Left ventricle myocardium inferior (tissue), 1 donor: Measurements from ENCODE around the gene SLC25A27. TPM values are rescaled to one million over a fixed set of nuclear protein-coding genes. Genes with fewer than 3 reads are reported as not detected.

ENCODE experiments used
- DNase-seq: peaks from one replicate; pipeline ENCODE4 v3.0.0-alpha.2; 2020
- H3K27ac ChIP-seq: fragments of 200-600 bp; replicated peaks from 2 replicates; pipeline ENCODE4 v1.8.0; 2021
- H3K27me3 ChIP-seq: fragments of 200-600 bp; 2 replicates; pipeline ENCODE4 v1.8.0; 2021; ENCODE audit warnings: low read depth
- H3K36me3 ChIP-seq: fragments of 200-600 bp; 2 replicates; pipeline ENCODE4 v1.8.0; 2021
- H3K4me1 ChIP-seq: fragments of 200-600 bp; 2 replicates; pipeline ENCODE4 v1.8.0; 2021
- H3K4me3 ChIP-seq: fragments of 200-600 bp; 2 replicates; pipeline ENCODE4 v1.8.0; 2021; ENCODE audit warnings: mild to moderate bottlenecking, moderate library complexity
- H3K9me3 ChIP-seq: fragments of 200-600 bp; replicated peaks from 2 replicates; pipeline ENCODE4 v1.8.0; 2021
- CTCF ChIP-seq: fragments of 200-600 bp; IDR thresholded peaks from 2 replicates; pipeline ENCODE4 v1.8.0; 2021; ENCODE audit warnings: antibody characterized with exemption, mild to moderate bottlenecking, borderline replicate concordance
- intact Hi-C: fragments of 100-400 bp; cut with micrococcal nuclease; formaldehyde crosslinking; loops from one replicate; pipeline ENCODE4 v1.11.0; 2022
- total RNA-seq: library from RNA; stranded (reverse); fragmentation: NEBNext Ultra II Directional; extraction: Animal tissue kit (Norgen Biotek cat#: 25700); gene quantifications from one replicate; pipeline ENCODE4 v1.2.1, GENCODE V29; 2021
- donor health status: DM: no; HTN: yes; CAD: no; lungs with severe emphysema.

Gene SLC25A27
- total RNA-seq, 1 donor from 2014 or later: 18.6 TPM

- Histone ChIP-seq H3K27me3 (no peaks in the 10 kb centered on the region), H3K27ac (no peak within 1 kb of the TSS), H3K36me3 (no peaks in the 10 kb centered on the region), H3K9me3 (no peaks in the 10 kb centered on the region), H3K4me3 (no peak within 1 kb of the TSS), H3K4me1 (no peaks in the 10 kb centered on the region)
- no peak for DNase-seq
- TF ChIP-seq CTCF: no peak
- intact Hi-C loops: no loop called here
Observed at GRCh38 chr6:46687619-46688097, 34.9 kb downstream of the SLC25A27 start, which contains the start of gene TDRD6. TSS of gene TDRD6 (plus strand) at chr6:46687885. CDS start at chr6:46688129, 244 bp downstream.

GRCh38 chr6:46688117-46688965, 35.6 kb downstream of the SLC25A27 start:
- H3K36me3 ChIP-seq: no peaks in the 10 kb centered on the region
- H3K27me3 ChIP-seq: no peaks in the 10 kb centered on the region
- no peaks in the 10 kb centered on the region for H3K9me3 ChIP-seq
- no peak for TF ChIP-seq CTCF
- H3K4me3 ChIP-seq: no peak overlapping the region
- no peaks in the 10 kb centered on the region for H3K4me1 ChIP-seq
- H3K27ac ChIP-seq: no peak overlapping the region
- DNase-seq: no peak
- intact Hi-C loops: no loop called here

GRCh38 chr6:46688966-46689335, 36.2 kb downstream of the SLC25A27 start:
- DNase-seq: no peak

GRCh38 chr6:46689657-46690056, 36.9 kb downstream of the SLC25A27 start:
- no peak for DNase-seq
- H3K36me3 ChIP-seq: no peaks in the 10 kb centered on the region
- no peak for TF ChIP-seq CTCF
- H3K9me3 ChIP-seq: no peaks in the 10 kb centered on the region
- intact Hi-C loops: no loop called here
- no peak overlapping the region for H3K4me3 ChIP-seq
- H3K4me1 ChIP-seq: no peaks in the 10 kb centered on the region
- no peaks in the 10 kb centered on the region for H3K27me3 ChIP-seq
- H3K27ac ChIP-seq: no peak overlapping the region

More at GRCh38 chr6:46688966-46689335, 36.2 kb downstream of the SLC25A27 start:
- Histone ChIP-seq H3K4me3 (no peak overlapping the region), H3K4me1 (no peaks in the 10 kb centered on the region), H3K9me3 (no peaks in the 10 kb centered on the region), H3K36me3 (no peaks in the 10 kb centered on the region), H3K27ac (no peak overlapping the region), H3K27me3 (no peaks in the 10 kb centered on the region)
- intact Hi-C loops: no loop called here
- no peak for TF ChIP-seq CTCF

GRCh38 chr6:46690141-46690755, 37.5 kb downstream of the SLC25A27 start:
- H3K4me3 ChIP-seq: no peak overlapping the region
- H3K27me3 ChIP-seq: no peaks in the 10 kb centered on the region
- DNase-seq: no peak
- TF ChIP-seq CTCF: no peak
- intact Hi-C loops: no loop called here
- H3K4me1 ChIP-seq: no peaks in the 10 kb centered on the region
- H3K27ac ChIP-seq: no peak overlapping the region
- H3K36me3 ChIP-seq: no peaks in the 10 kb centered on the region
- H3K9me3 ChIP-seq: no peaks in the 10 kb centered on the region
